B cell (primary cell): ENCODE results near the gene ZBTB24. TPM values are rescaled to one million over a fixed set of nuclear protein-coding genes. Genes with fewer than 3 reads are reported as not detected.

Experiments used
- ATAC-seq: fragments of 200-7000 bp; cut with Tn5 transposase; one replicate; pipeline ENCODE4 v1.10.0; 2021; ENCODE audit warnings: low read depth, mild to moderate bottlenecking, moderate number of reproducible peaks, moderate library complexity
- CTCF ChIA-PET: fragments of 350-600 bp; sonication (Branson Sonifier 250); formaldehyde crosslinking; loops from one replicate; lab custom pipeline; 2021; ENCODE audit warnings: antibody characterized with exemption, inconsistent platforms; lab: Charles Lee
- POLR2A ChIA-PET: fragments of 350-600 bp; sonication (Branson Sonifier 250); formaldehyde crosslinking; loops from one replicate; lab custom pipeline; 2021; ENCODE audit warnings: antibody characterized with exemption; lab: Charles Lee
- DNase-seq: peaks from one replicate; pipeline ENCODE4 v3.0.0; 2013
- H2AFZ ChIP-seq: 2 replicates; pipeline ENCODE4 v1.6.1; 2012; ENCODE audit warnings: mild to moderate bottlenecking, low read depth, low read length; ENCODE audit not compliant: insufficient read depth, poor library complexity, severe bottlenecking
- H3K27ac ChIP-seq, 2 donors: 1 replicate in 1 of 2; 2 replicates in 1 of 2; pipeline ENCODE4 v1.5.1; 2012 to 2013; ENCODE audit warnings: low read length in 2 of 2, mild to moderate bottlenecking in 2 of 2, moderate library complexity in 1 of 2
- H3K27me3 ChIP-seq, 4 experiments: fragments of 200-600 bp in 1 of 4; sonication (generic) in 1 of 4; replicated peaks in 1 of 4; 1 replicate in 2 of 4; 2 replicates in 2 of 4; pipeline versions ENCODE4 v1.6.1 to v1.7.0; 2013 to 2016; ENCODE audit warnings: low read length in 3 of 4, mild to moderate bottlenecking in 2 of 4, mixed read lengths in 1 of 4, moderate library complexity in 1 of 4; ENCODE audit not compliant: insufficient read depth in 4 of 4, control insufficient read depth in 3 of 4; ENCODE audit errors: control extremely low read depth in 1 of 4
- H3K36me3 ChIP-seq, 2 experiments: replicated peaks in 1 of 2; 1 replicate in 1 of 2; 2 replicates in 1 of 2; pipeline versions ENCODE4 v1.6.1 to v1.7.1; 2013; ENCODE audit warnings: low read length in 1 of 2; ENCODE audit not compliant: insufficient read depth in 2 of 2, control insufficient read depth in 1 of 2; ENCODE audit errors: control extremely low read depth in 1 of 2, extremely low read depth in 1 of 2
- H3K4me1 ChIP-seq, 2 donors: fragments of 200-600 bp in 1 of 2; sonication (generic) in 1 of 2; 1 replicate in 1 of 2; 2 replicates in 1 of 2; pipeline versions ENCODE4 v1.5.1 to v1.6.1; 2013 to 2017; ENCODE audit warnings: low read length in 2 of 2; ENCODE audit not compliant: control insufficient read depth in 2 of 2, insufficient read depth in 2 of 2
- H3K4me2 ChIP-seq: replicated peaks from 2 replicates; pipeline ENCODE3; 2012; ENCODE audit warnings: mild to moderate bottlenecking, low read depth, low read length; ENCODE audit not compliant: poor library complexity, severe bottlenecking
- H3K4me3 ChIP-seq, 5 experiments: fragments of 200-600 bp in 1 of 5; sonication (generic) in 1 of 5; 1 replicate in 3 of 5; 2 replicates in 2 of 5; pipeline versions ENCODE4 v1.5.1 to v1.7.0; 2011 to 2016; ENCODE audit warnings: low read length in 4 of 5, mild to moderate bottlenecking in 4 of 5, low read depth in 2 of 5, control low read depth in 1 of 5, moderate library complexity in 1 of 5; ENCODE audit not compliant: insufficient read depth in 1 of 5; ENCODE audit errors: control extremely low read depth in 1 of 5, extremely low read depth in 1 of 5
- H3K79me2 ChIP-seq: fragments of 200-600 bp; sonication (generic); one replicate; pipeline ENCODE4 v1.6.0; 2016; ENCODE audit warnings: low read length; ENCODE audit not compliant: control insufficient read depth, insufficient read depth
- H3K9ac ChIP-seq: fragments of 200-600 bp; sonication (generic); 2 replicates; pipeline ENCODE4 v1.6.1; 2017; ENCODE audit warnings: mild to moderate bottlenecking, low read length, moderate library complexity
- H3K9me3 ChIP-seq, 3 donors: one replicate each; pipeline versions ENCODE4 v1.6.1 to v1.7.1; 2013; ENCODE audit warnings: low read length in 2 of 3; ENCODE audit not compliant: control insufficient read depth in 2 of 3, insufficient read depth in 1 of 3; ENCODE audit errors: control extremely low read depth in 1 of 3
- H4K20me1 ChIP-seq: 2 replicates; pipeline ENCODE4 v1.6.0; 2012; ENCODE audit warnings: mild to moderate bottlenecking, low read length; ENCODE audit not compliant: insufficient read depth, control insufficient read depth, poor library complexity, severe bottlenecking
- H3K27ac Mint-ChIP-seq: one replicate; pipeline ENCODE4 v1.8.0; 2021; ENCODE audit warnings: mixed read lengths
- H3K27me3 Mint-ChIP-seq: one replicate; pipeline ENCODE4 v1.8.0; 2021; ENCODE audit warnings: mixed read lengths
- H3K4me1 Mint-ChIP-seq: one replicate; pipeline ENCODE4 v1.8.0; 2021; ENCODE audit warnings: mixed read lengths
- H3K4me3 Mint-ChIP-seq: one replicate; pipeline ENCODE4 v1.8.0; 2021; ENCODE audit warnings: mixed read lengths
- H3K9me3 Mint-ChIP-seq: one replicate; pipeline ENCODE4 v1.8.0; 2022; ENCODE audit warnings: mixed read lengths; ENCODE audit not compliant: insufficient read depth
- EZH2 ChIP-seq: IDR thresholded peaks from 2 replicates; pipeline ENCODE4 v1.6.1; 2012; ENCODE audit warnings: borderline replicate concordance, low read depth, mild to moderate bottlenecking, moderate library complexity, low read length; ENCODE audit not compliant: insufficient read depth, poor library complexity, severe bottlenecking
- WGBS: methylation state at CpG from one replicate; pipeline ENCODE4 v1.1.5; 2013; ENCODE audit warnings: missing lambda C conversion rate; ENCODE audit not compliant: insufficient coverage; 5-methylcytosine and 5-hydroxymethylcytosine counted together
- intact Hi-C: fragments of 100-400 bp; cut with micrococcal nuclease; formaldehyde crosslinking; loops from one replicate; pipeline ENCODE4 v1.10.0; 2022
- polyA plus RNA-seq: library from polyadenylated mRNA; depleted of rRNA; stranded (reverse); fragments of >200 nt; gene quantifications from 2 replicates; pipeline ENCODE4 v1.2.3, GENCODE V29; 2012
- total RNA-seq, 2 donors: library from RNA; stranded (reverse); fragments of 120-200 nt in 1 of 2; gene quantifications; 1 replicate in 1 of 2; 2 replicates in 1 of 2; pipeline versions ENCODE4 v1.2.3 to v1.2.4, GENCODE V29; 2013 to 2022
- TF ChIP-seq, protein P1 (sequence below): fragments of 200-600 bp; IDR thresholded peaks from one replicate; pipeline ENCODE4 v1.8.0; 2022; ENCODE audit warnings: antibody characterized with exemption, mild to moderate bottlenecking

Gene ZBTB24
- total and polyA plus RNA-seq, 2 donors (not counting 1 experiment from before 2014, with no cell fraction given), result 10.6 to 31.4 TPM

GRCh38 chr6:109524129-109524528 is 41.1 kb upstream of the ZBTB24 start:
- H3K36me3 ChIP-seq, result no peaks in the 10 kb centered on the region
- H3K79me2 ChIP-seq, result no peaks in the 10 kb centered on the region
- H3K9me3 ChIP-seq, result no peaks in the 10 kb centered on the region
- CTCF ChIA-PET, result interaction anchor here (1.5 kb wide), 1 partner anchor 516 kb away, joined by 8 read pairs; no protein-coding TSS in a partner anchor
- no peak overlapping the region for H3K27ac ChIP-seq
- no peaks in the 10 kb centered on the region for H3K27me3 ChIP-seq
- POLR2A ChIA-PET, result no interaction called here
- H3K4me1 Mint-ChIP-seq, result peaks cover 4% of the 10 kb centered on the region
- H3K4me2 ChIP-seq, result no peak overlapping the region
- DNase-seq (no peak), ATAC-seq (no peak)
- TF ChIP-seq, protein P1, sequence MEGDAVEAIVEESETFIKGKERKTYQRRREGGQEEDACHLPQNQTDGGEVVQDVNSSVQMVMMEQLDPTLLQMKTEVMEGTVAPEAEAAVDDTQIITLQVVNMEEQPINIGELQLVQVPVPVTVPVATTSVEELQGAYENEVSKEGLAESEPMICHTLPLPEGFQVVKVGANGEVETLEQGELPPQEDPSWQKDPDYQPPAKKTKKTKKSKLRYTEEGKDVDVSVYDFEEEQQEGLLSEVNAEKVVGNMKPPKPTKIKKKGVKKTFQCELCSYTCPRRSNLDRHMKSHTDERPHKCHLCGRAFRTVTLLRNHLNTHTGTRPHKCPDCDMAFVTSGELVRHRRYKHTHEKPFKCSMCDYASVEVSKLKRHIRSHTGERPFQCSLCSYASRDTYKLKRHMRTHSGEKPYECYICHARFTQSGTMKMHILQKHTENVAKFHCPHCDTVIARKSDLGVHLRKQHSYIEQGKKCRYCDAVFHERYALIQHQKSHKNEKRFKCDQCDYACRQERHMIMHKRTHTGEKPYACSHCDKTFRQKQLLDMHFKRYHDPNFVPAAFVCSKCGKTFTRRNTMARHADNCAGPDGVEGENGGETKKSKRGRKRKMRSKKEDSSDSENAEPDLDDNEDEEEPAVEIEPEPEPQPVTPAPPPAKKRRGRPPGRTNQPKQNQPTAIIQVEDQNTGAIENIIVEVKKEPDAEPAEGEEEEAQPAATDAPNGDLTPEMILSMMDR, result no peak
- no peak for TF ChIP-seq EZH2
- H3K27me3 Mint-ChIP-seq, result no peaks in the 10 kb centered on the region
- peaks cover 0 to 3% of the 10 kb centered on the region in 2 donors for H3K4me1 ChIP-seq
- H3K9ac ChIP-seq, result no peak overlapping the region
- intact Hi-C loops, result no loop called here
- H2AFZ ChIP-seq, result no peak overlapping the region
- no peak overlapping the region for H3K27ac Mint-ChIP-seq
- H3K4me3 Mint-ChIP-seq, result no peak overlapping the region
- no peak overlapping the region for H3K4me3 ChIP-seq
- peaks cover 6% of the 10 kb centered on the region for H3K9me3 Mint-ChIP-seq
- H4K20me1 ChIP-seq, result no peaks in the 10 kb centered on the region

DNA sequence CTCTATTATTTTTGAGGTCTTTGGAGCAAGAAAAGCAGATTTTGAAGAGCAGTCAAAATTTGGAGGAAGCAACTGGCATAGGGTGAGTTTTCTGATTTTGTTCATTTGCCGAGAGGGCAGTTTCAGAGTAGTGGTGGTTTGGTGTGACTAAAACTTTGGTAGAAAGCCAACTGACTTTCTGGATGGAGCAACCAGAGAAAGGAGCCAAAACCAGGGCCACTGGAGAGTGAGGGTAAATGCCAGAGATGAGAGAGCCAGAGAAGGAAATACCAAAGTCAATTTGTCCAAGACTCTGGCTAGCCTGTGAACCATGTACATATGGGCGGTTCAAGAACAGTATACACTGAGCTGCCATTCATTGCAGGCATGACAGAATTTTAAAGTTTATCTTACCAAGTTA is 40.5 kb upstream of the ZBTB24 start:
- H4K20me1 ChIP-seq, result no peaks in the 10 kb centered on the region
- POLR2A ChIA-PET, result no interaction called here
- 96% methylated on average over 2 of the region's 2 CpGs for WGBS

More for the DNA sequence above, 40.5 kb upstream of the ZBTB24 start:
- Histone ChIP-seq H3K27me3 (no peaks in the 10 kb centered on the region), H3K36me3 (no peaks in the 10 kb centered on the region), H3K27ac (no peak overlapping the region), H3K4me2 (no peak overlapping the region), H3K9ac (no peak overlapping the region), H3K79me2 (no peaks in the 10 kb centered on the region), H2AFZ (no peak overlapping the region), H3K9me3 (no peaks in the 10 kb centered on the region), H3K4me3 (no peak overlapping the region), H3K4me1 (peaks cover 0 to 3% of the 10 kb centered on the region in 2 donors)
- TF ChIP-seq, protein P1, result no peak
- no peak for TF ChIP-seq EZH2
- Mint-ChIP-seq H3K9me3 (peaks cover 6% of the 10 kb centered on the region), H3K4me1 (peaks cover 4% of the 10 kb centered on the region), H3K27ac (no peak overlapping the region), H3K4me3 (no peak overlapping the region), H3K27me3 (no peaks in the 10 kb centered on the region)
- CTCF ChIA-PET, result no interaction called here
- ATAC-seq (no peak), DNase-seq (no peak)
- intact Hi-C loops, result no loop called here
